NCI-H1436 (cell line): ENCODE results near the gene CXXC1.
"Not testable (repeated sequence)": the region's sequence is repeated elsewhere in the genome, so short reads cannot be mapped to it uniquely, and the experiment has no call there.

Experiments
- DNase-seq: peaks from one replicate; lab custom pipeline; 2025; lab: John Stamatoyannopoulos, UW

CXXC1 gene

DNA sequence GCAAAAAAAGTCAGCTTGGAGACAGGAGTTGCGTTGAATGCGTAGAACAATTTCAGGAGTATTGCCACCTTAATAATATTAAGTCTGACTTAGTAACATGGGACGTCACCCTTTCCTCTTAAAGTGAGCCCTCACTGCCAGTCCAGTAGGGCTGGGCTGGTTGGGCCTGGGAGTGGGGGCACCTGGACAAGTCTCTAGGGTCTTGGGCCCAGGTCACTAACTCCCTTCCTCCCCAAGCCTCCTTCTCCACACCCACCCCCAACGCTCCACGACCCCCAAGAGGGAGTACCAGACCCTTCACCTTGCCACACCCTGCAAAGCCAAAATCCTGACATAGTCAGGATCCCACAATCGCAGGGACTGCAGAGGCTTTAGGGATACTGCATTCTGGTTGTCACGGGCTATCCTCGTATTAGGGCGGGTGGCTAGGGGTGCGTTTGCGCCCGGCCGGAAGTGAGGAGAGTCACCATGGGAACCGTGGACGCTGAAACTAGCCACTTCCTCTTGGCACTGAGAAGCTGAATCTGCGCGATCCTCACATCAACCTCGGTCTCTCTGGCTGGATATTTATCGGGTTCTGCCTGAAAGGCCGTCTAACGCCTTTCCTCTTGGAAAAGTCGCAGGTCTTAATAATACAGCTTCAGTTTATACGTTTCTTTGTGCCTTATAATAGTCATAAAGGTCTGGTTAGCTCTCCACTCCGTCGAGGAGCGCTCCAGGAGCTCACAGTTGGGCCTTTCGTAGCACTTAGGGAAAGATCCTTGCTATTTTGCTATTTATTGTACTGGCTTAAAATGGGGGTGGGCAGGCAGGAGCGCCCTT, 10.3 kb upstream of the CXXC1 start:
- peak; percentile 31 for DNase-seq

DNA sequence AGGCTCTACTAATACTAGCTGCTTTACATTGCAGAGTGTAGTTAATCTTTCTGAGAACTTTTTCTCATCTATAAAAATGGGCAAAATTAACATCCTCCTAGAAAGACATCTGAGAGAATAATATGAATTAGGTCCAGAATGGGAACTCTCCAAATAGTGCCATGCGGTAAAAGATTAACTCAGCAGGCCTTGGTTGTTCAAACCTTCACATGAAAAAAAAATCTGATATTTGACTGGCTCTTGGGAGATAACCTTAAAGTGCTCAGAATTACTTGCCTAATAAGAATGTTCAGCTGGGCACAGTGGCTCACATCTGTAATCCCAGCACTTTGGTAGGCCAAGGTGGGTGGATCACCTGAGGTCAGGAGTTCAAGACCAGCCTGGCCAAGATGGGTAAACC, 5.5 kb upstream of the CXXC1 start:
- no peak for DNase-seq

DNA sequence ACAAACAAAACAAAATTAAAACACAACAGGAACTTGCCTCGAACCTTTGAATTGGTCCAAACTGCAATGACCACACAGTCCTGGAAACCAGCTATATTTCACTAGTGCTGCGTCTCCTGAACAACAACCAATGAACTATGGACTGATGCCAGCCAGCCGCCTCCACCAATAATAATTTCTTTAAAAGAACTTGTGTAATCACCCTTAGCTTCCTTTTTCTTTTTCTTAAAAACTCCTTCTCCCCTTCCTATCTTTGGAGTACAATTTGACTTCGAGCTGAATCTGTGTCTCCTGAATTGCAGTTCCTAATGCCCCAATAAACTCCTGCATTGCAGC, 1.6 kb upstream of the CXXC1 start:
- no peak for DNase-seq

DNA sequence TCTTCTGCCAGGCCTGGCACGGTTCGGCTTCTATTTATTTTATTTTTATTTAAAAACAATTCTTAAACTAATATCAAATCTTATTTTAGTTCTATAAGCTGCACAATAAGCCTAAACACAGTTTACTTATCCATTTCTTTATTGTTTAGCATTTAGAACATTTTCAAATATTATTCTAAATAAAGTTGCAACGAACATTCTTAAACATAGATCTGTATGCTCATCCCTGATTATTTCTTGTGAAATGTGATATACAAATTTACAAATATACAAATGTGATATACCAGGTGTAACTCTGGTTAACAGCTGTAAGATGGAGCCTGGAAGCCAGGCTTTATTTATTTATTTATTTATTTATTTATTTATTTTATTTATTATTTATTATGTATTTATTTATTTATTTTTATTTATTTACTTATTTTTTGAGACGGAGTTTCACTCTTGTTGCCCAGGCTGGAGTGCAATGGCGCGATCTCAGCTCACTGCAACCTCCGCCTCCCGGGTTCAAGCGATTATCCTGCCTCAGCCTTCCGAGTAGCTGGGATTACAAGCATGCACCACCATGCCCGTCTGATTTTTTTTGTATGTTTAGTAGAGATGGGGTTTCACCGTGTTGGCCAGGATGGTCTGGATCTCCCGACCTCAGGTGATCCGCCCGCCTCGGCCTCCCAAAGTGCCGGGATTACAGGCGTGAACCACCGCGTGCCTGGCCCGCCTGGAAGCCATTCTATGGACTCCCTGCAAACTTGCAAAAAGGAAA, 1.0 kb upstream of the CXXC1 start:
- not testable (repeated sequence) for DNase-seq

DNA sequence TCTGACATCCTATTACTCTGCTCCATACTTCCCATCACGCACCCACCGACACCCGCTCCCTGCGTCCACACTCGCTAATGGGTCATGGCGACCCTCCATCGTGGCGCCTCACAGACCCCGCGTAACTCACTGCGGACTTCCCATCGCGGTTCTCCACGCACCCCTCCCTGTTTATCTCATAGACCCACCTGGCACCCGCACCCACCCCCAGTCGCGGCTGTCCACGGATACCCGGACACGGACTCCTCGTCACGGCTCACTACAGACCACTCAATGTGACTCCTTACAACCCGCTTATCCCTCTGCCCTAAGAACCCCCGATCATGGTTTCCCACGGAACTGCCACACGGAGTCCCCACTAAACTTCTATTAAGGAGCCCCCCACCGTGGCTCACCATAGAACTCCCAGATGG, 458 bp downstream of the CXXC1 start:
- no peak for DNase-seq

DNA sequence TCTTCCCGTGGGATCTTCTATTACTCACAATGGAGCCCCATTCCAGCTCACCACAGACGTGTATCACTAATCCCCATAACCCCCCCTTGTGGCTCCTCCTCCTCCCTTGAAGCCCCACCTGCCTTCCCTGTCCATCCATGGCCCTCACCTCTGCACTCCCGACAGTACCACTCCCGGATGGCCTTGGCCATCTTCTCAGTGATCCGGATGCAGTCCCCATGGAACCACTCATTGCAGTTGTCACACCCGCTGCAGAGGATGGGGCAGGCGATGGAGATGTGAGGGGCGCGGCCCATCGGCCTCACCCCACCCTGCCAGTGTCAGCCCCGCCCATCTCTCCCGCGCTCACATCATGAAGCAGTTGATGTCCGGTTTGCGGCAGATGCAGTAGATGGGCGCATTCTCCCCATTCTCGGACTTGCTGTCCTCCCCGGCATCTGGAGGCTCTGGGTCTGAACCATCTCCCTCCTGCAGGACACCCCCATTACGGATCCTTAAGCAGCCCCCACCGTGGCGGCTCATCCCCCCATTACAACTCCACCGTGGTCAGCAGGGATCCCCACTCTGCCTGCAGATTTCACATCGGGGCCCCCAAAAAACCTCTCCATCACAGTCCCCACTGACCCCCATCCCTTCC, 983 bp downstream of the CXXC1 start:
- no peak for DNase-seq

DNA sequence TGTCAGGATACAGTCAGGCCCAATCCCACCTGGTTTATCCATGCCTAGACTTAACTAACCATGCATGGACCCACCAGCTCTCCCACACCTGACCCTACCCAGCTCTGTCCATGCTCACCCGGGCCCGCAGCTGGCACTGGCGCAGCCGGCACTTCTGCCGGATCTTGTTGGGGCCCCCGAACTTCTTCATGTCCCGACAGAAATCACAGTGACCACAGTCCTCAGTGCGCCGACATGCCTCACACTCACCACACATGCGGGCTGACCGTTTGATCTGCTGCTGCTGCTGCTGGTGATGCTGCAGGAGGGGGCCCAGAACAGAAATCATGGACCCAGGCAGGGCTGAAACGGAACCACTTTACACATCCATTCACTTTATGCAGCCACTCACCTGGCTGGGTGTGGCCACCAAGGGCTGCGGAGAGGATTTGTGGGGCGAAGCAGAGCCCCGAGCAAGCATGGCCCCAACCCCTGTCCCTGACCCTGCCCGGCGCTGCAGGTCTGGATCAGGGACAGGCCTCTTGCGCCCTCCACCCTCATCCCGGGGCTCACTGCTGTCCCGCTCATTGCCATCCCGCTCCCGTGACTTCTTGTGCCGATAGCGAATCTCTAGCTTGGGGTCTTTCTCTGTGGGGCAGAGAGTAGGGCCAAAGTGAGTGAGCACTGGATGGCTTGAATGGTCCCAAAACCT, 1.7 kb downstream of the CXXC1 start:
- no peak for DNase-seq

DNA sequence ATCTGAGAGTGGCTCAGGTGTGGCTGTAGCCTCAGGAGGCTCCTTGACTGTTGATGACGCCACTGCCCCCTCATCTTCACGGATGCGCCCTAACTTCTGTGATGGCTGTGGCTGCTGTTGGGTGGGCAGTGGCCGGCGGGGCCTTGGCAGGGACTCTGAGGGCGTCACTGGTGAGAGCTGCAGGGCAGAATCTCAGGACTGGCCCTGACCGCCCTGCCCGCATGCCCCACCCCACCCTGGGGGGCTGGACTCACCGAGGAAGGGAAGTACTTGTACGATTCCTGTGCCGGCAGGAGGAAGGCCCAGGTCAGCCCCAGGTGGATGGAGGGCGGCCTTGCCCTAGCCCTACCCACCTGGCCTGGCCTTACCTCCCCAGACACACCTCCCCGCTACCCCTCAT, 2.4 kb downstream of the CXXC1 start:
- DNase-seq = no peak

DNA sequence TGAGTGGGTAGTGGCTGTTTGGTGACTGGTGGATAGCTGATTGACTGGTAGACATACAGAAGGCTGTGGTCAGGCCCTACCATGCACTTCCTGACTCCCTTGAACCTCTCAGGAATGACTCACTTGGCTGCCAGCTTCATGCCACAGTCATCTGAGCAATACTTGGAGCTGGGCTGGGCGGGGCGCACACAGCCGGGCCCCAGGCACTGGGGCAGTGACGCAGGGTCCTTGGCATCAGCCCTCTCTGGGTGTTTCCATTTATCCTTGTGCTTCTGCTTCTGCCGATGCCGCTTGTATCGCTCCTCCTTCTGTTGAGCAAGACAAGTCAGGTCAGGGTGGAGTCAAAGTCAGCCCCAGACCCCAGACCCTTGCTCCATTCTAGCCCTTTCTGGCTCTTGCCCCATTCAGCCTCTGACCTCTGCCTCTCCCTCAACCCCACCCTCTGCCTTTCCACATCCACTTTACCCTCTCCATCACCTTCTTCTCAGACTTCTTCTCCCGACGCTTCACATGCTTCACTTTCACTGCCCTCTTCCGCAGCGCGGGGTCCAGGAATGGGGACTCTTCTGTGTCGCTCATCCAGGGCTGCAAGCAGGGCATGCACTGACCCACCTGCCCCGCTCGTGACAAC, 3.1 kb downstream of the CXXC1 start:
- no peak for DNase-seq

DNA sequence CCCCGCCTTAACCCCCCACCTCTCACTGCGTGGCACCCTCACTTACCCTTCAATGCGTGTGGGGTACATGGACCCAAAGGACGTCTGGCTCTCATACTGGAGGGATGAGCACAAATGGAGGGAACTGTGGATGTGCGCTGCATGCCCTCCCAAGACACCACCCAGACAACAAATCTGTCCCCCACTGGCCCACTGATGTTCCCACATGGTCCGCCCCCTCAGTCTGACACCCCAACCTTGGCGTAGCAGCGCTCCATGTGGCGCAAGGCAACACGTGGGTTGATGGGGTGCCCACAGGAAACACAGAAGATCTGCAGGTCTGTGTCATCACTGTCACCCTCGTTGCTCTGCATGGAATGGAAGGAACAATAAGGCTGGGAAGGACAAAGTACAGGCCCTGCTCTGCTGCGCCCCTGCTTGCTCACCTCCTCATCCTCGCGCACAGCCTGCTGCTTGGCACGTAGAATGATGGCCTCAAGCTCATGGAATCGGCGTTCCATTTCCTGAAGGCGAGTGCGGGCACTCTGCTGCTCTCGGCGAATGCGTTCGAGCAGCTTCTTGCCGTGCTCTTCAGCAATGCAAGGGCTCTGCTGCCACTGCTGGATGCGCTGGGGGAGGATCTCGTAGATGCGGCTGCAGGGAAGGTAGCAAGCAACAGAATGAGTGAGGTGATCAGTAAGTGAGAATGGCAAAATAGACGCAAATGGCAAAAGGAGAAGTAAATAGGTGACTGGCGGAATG, 3.9 kb downstream of the CXXC1 start:
- DNase-seq = no peak

DNA sequence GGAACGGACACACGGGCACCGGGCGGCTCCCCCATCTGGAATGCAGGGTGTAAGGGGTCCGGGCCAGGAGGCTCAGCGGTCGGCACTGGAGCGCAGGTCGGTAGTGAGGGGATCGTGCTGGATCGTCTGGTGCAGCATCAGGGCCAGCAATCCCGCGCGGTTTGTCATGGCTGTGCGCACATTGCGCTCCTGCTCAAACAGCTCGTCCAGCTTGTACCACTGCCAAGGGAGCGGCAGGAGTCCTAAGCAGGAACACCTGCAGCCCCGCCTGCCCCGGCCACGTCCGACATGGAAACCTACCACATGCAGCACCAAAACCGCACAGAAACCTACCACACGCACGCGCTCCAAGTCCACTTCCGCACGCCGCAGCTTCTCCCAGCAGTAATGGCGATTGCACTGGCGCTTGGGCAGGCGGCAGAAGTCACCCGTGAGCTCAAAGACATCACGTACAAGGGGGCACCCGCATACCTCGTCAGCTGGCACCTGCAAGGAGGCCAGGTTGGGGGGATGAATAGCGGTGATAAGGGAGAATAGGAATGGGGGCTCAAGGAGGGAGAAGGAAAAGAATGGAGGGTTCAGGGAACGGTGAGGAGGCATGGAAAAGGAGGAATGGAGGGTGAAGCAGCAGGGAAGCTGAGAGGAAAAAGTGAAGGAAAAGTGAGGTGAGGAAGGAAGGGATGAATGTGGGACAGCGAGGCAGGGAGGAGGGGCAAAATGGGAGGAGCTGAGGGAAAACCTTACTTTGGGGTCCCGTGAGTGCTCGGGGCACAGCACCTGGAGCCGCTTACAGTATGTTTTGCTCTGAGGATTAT, 4.8 kb downstream of the CXXC1 start:
- DNase-seq = no peak

DNA sequence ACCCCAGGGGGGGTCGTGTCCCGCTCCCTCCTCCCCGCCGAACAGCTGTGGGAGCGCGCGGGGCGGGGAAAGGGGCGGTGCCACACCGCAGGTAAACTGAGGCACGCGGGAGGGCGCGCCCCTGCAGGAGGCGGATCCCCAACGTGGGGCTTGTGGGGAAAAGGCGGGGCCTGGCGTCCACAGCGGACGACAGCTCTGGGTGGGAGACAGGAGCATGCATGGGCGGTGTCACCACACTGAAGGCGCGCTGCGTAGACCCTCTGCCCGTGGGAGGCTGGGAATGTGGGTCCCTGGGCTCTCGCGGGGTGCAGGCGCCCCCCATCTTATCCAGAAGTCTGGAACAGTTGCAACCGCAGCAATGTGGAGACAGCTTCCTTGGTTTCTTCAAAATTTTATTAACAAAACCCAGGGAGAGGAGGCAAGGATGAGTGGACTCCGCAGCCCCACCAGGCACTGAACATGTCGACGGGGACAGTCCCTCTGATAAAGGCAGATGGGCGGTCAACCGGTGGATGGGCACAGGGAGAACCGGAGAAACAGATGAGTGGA, 5.4 kb downstream of the CXXC1 start:
- DNase-seq = no peak

DNA sequence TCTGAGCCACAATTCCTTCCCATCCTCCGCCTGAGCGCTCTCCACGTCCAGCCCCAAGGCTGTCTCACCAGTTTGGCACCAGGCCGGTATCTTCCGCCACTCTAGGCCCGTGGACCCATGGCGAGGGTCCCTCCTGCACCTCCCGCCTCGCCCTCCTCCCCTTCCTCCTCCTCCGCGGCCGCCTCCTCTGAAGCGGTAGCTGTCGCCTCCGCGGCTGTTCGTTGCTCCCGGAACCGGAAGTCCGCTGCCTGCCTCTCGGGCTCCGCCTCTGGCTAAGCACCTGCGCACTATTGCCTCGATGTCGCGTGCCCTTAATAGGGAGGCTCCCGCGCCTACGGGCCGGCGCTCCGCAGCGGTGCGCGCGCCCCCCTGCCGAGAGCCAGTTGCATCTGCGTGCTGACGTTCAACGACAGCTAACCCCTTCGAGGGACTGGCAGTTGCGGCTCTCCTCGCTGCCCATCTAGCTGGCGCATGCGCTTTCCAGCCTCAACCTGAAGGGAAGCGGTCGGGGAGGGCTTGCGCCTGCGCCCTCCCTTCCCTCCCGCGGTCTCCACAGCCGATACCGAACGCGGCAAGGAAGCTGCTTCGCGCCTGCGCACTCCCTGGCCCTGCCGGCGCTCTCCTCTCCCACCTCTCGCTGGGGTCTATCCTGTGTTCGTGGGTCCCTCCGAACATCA, 6.1 kb downstream of the CXXC1 start, which contains the start of gene MBD1:
TSS of gene MBD1 (minus strand) at position 229 of the 677 bp plus-strand sequence. CDS start 1,531 bp downstream, outside the sequence.
- DNase-seq = peak; percentile 94

DNA sequence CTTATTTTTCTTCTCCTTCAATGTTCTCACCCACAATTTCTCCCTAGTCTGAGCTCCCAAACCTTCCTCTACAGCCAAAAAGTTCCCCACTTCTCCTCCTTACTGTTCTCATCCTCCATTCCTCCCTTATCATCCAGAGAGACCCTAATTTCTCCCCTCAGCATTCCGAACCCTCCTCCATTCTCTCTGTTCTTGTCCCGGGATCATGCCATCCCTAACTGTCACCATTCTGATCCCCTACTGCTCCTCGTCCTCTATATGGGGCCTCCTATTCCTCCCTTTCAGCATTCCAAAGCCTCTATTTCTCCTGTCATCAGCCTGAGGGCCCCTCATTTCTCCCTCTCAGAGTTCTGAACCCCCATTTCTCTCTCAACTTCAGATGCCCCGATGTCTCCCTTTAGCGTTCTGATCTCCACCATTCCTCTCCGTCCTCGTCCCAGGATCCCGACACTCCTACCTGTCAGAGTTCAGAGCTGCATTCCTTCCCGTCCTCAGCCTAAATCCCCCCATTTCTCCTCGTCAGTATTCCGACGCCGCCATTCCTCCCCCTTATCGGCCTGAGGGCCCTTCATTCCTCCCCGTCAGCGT, 6.7 kb downstream of the CXXC1 start:
- DNase-seq = no peak

DNA sequence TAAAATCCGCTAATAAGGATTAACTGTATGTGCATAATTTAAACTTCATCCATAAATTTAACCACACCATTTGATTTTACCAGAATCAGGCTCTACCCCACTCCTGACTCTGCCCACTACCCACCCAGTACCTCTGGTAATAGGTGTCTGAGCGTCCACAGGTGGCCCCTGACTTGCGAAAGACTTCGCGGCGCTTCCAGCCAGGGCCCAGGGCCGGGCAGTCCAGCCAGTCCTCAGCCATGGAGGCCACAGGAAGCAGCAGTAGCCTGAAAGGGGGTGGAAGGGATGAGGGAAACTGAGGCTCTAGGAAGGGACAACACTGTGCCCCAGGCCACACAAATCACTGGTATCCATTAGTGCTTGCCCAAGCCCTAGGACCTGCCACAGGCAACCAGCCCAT, 7.7 kb downstream of the CXXC1 start:
- DNase-seq = no peak

DNA sequence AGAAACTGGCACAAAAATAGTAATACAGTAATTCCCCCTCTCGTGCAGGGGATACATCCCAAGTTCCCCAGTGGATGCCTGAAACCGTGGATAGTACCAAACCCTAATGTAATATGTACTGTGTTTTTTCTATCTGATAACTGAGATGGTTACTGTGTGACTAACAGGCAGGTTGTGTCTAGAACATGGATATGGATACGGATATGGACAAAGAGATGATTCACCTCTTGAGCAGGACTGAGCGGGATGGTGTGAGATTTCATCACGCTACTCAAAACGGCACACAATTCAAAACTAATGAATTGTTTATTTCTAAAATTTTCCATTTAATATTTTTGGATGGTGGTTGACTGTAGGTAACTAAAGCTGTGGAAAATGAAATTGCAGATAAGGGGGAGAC, 9.6 kb downstream of the CXXC1 start:
- no peak for DNase-seq

DNA sequence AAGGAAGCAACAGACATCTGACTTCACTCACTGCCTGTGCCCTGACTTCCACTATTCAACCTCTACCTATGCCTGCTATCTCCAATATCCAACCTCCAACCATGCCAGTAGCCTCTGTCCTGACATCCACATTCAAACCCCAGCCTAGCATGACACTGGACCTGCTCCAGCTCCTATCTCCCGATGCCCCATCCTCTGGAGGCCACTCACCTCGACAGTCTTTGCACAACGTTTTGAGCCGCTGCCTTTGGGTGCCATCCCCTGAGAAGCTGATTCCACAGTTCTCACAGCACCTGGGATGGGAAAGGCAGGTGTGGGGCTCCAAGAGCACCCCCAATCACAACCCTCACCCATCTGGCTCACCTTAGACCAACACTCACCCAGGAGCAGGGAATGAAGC, 11.0 kb downstream of the CXXC1 start:
- no peak for DNase-seq

DNA sequence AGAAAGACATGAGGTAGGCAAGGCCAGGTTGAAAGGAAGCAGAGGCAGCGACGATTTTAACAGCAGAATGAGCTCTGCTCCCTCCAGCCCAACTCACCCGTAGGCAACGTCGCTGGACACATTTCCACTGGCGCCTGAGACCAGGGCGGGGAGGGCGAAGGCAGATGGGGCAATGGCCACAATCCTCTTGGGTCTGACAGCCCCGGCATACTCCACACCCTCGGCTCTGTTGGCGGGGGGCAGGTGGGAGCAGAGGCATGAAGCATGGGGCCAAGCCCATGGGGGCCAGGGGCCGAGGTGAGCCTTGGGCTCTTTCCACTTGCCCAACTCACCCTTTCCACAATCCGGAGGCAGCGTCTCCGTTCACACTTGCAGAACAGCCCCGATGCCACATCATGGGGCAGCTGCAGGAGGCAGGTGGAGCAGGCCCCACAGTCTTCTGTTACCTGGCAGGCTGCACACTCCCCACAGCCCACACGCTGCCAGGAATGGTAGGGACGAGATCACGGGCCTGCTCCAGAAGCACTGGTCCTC, 11.9 kb downstream of the CXXC1 start:
- no peak for DNase-seq

DNA sequence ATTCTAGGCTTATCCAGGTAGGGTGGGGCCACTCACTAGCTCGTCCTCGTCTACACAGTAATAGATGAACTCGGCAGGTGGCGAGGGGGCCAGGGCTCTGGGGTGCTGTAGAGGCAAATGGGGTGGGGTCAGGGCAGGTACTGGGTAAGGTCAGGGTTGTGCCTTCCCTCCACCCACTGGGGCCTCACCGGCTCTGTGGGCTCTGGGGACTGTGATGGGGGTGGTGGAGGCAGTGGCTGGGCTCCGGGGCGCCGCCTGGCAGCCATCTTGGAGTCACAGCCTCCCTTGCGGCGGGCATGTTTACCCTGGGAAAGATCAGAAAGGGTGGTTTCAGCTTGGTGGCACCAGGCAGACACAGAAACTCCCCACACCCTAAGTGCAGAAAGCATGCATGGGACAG, 12.6 kb downstream of the CXXC1 start:
- DNase-seq = no peak
